H9 (cell line): ENCODE measurements around the gene METTL4. TPM values are rescaled to one million over a fixed set of nuclear protein-coding genes. Genes with fewer than 3 reads are reported as not detected.

ENCODE experiments used
- DNase-seq: peaks from one replicate; pipeline ENCODE4 v3.0.0-alpha.2; 2017
- H2AFZ ChIP-seq: one replicate; pipeline ENCODE4 v1.6.1; 2013; ENCODE audit warnings: mild to moderate bottlenecking, low read length, control low read depth, moderate library complexity
- H2AK5ac ChIP-seq: 2 replicates; pipeline ENCODE4 v1.6.1; 2013; ENCODE audit warnings: low read length, control low read depth, mixed read lengths; ENCODE audit not compliant: insufficient read length
- H2BK120ac ChIP-seq: one replicate; pipeline ENCODE4 v1.6.1; 2013; ENCODE audit warnings: low read depth, mild to moderate bottlenecking, low read length, control low read depth, inconsistent platforms; ENCODE audit not compliant: poor library complexity, severe bottlenecking
- H2BK12ac ChIP-seq: 2 replicates; pipeline ENCODE4 v1.6.1; 2013; ENCODE audit warnings: low read length, control low read depth, mixed read lengths, low read depth; ENCODE audit not compliant: insufficient read length
- H2BK15ac ChIP-seq: 2 replicates; pipeline ENCODE4 v1.6.1; 2013; ENCODE audit warnings: low read depth, low read length, control low read depth
- H2BK20ac ChIP-seq: one replicate; pipeline ENCODE4 v1.6.1; 2013; ENCODE audit warnings: low read depth, mild to moderate bottlenecking, low read length, control low read depth, inconsistent platforms; ENCODE audit not compliant: poor library complexity, severe bottlenecking
- H2BK5ac ChIP-seq: 2 replicates; pipeline ENCODE4 v1.6.1; 2013; ENCODE audit warnings: low read length, control low read depth, mixed read lengths; ENCODE audit not compliant: insufficient read length
- H3K14ac ChIP-seq: 2 replicates; pipeline ENCODE4 v1.6.1; 2013; ENCODE audit warnings: low read length, control low read depth; ENCODE audit not compliant: insufficient read depth
- H3K18ac ChIP-seq: 2 replicates; pipeline ENCODE4 v1.6.1; 2013; ENCODE audit warnings: low read depth, mild to moderate bottlenecking, mixed read lengths, low read length, control low read depth; ENCODE audit not compliant: insufficient read length
- H3K23ac ChIP-seq: 2 replicates; pipeline ENCODE4 v1.6.1; 2013; ENCODE audit warnings: low read length, control low read depth, mixed read lengths, low read depth; ENCODE audit not compliant: insufficient read length
- H3K23me2 ChIP-seq: 2 replicates; pipeline ENCODE4 v1.6.1; 2013; ENCODE audit warnings: low read depth, mild to moderate bottlenecking, mixed read lengths, low read length, control low read depth; ENCODE audit not compliant: insufficient read length, poor library complexity, severe bottlenecking
- H3K27ac ChIP-seq: 2 replicates; pipeline ENCODE4 v1.5.1; 2013; ENCODE audit warnings: low read length, control low read depth, mixed read lengths, low read depth; ENCODE audit not compliant: insufficient read length
- H3K27me3 ChIP-seq: 2 replicates; pipeline ENCODE4 v1.6.1; 2013; ENCODE audit warnings: low read length, control low read depth, inconsistent platforms; ENCODE audit not compliant: insufficient read depth
- H3K4ac ChIP-seq: 2 replicates; pipeline ENCODE4 v1.6.1; 2013; ENCODE audit warnings: low read depth, mild to moderate bottlenecking, control low read depth, inconsistent platforms, low read length, moderate library complexity
- H3K4me1 ChIP-seq: 2 replicates; pipeline ENCODE4 v1.6.1; 2013; ENCODE audit warnings: low read length, control low read depth, inconsistent platforms; ENCODE audit not compliant: insufficient read depth
- H3K4me2 ChIP-seq: 2 replicates; pipeline ENCODE4 v1.6.1; 2013; ENCODE audit warnings: low read length, control low read depth, mixed read lengths; ENCODE audit not compliant: insufficient read length, insufficient read depth
- H3K56ac ChIP-seq: 2 replicates; pipeline ENCODE4 v1.6.1; 2013; ENCODE audit warnings: low read depth, mild to moderate bottlenecking, mixed read lengths, low read length, control low read depth; ENCODE audit not compliant: insufficient read length
- H3K79me1 ChIP-seq: 2 replicates; pipeline ENCODE4 v1.6.1; 2013; ENCODE audit warnings: low read depth, mild to moderate bottlenecking, moderate library complexity, low read length, control low read depth, inconsistent platforms; ENCODE audit not compliant: insufficient read depth, poor library complexity, severe bottlenecking
- H3K79me2 ChIP-seq: 2 replicates; pipeline ENCODE4 v1.6.1; 2013; ENCODE audit warnings: low read length, control low read depth, inconsistent platforms; ENCODE audit not compliant: insufficient read depth
- H3K9ac ChIP-seq: 2 replicates; pipeline ENCODE4 v1.6.1; 2013; ENCODE audit warnings: low read length, control low read depth, mixed read lengths; ENCODE audit not compliant: insufficient read length; ENCODE audit errors: extremely low read depth
- H3K9me3 ChIP-seq: one replicate; pipeline ENCODE4 v1.6.1; 2013; ENCODE audit warnings: low read depth, low read length, inconsistent platforms; ENCODE audit not compliant: control insufficient read depth
- H3T11ph ChIP-seq: one replicate; pipeline ENCODE4 v1.6.1; 2013; ENCODE audit warnings: mild to moderate bottlenecking, low read length, control low read depth, inconsistent platforms
- H4K20me1 ChIP-seq: one replicate; pipeline ENCODE4 v1.6.1; 2013; ENCODE audit not compliant: control insufficient read depth, insufficient read length, insufficient read depth
- H4K5ac ChIP-seq: 2 replicates; pipeline ENCODE4 v1.6.1; 2013; ENCODE audit warnings: low read depth, mild to moderate bottlenecking, mixed read lengths, low read length, control low read depth; ENCODE audit not compliant: insufficient read length
- H4K8ac ChIP-seq: replicated peaks from 2 replicates; pipeline ENCODE4 v1.6.1; 2013; ENCODE audit warnings: low read length, control low read depth, mixed read lengths, low read depth; ENCODE audit not compliant: insufficient read length
- H4K91ac ChIP-seq: 2 replicates; pipeline ENCODE4 v1.6.1; 2013; ENCODE audit warnings: low read depth, mild to moderate bottlenecking, moderate library complexity, mixed read lengths, low read length, control low read depth; ENCODE audit not compliant: insufficient read length
- H3K27ac Mint-ChIP-seq, 3 experiments: 2 replicates in 2 of 3; 3 replicates in 1 of 3; pipeline ENCODE4 v1.8.0; 2020 to 2021; ENCODE audit warnings: mixed read lengths in 3 of 3, mild to moderate bottlenecking in 1 of 3, moderate library complexity in 1 of 3
- H3K27me3 Mint-ChIP-seq: 2 replicates; pipeline ENCODE4 v1.8.0; 2021; ENCODE audit warnings: low read depth, mild to moderate bottlenecking, moderate library complexity, mixed read lengths
- H3K36me3 Mint-ChIP-seq, 3 experiments: 2 replicates in 2 of 3; 3 replicates in 1 of 3; pipeline ENCODE4 v1.8.0; 2020 to 2021; ENCODE audit warnings: low read depth in 3 of 3, mixed read lengths in 3 of 3; ENCODE audit not compliant: insufficient read depth in 1 of 3
- H3K4me1 Mint-ChIP-seq, 2 experiments: 2 replicates each; pipeline ENCODE4 v1.8.0; 2020; ENCODE audit warnings: mixed read lengths in 2 of 2
- H3K4me3 Mint-ChIP-seq, 2 experiments: 2 replicates in 1 of 2; 3 replicates in 1 of 2; pipeline ENCODE4 v1.8.0; 2020 to 2021; ENCODE audit warnings: mild to moderate bottlenecking in 2 of 2, mixed read lengths in 2 of 2, moderate library complexity in 1 of 2
- H3K9me3 Mint-ChIP-seq, 2 experiments: 2 replicates in 1 of 2; 3 replicates in 1 of 2; pipeline ENCODE4 v1.8.0; 2020; ENCODE audit warnings: mild to moderate bottlenecking in 2 of 2, mixed read lengths in 2 of 2, moderate library complexity in 1 of 2
- WGBS: extraction: QIAGEN DNeasy Blood & Tissue Kit; methylation state at CpG from one replicate; pipeline ENCODE4 v1.1.7; 2013; ENCODE audit warnings: missing lambda C conversion rate, low lambda C conversion rate, mixed read lengths; ENCODE audit not compliant: insufficient read length; ENCODE audit errors: extremely low coverage; 5-methylcytosine and 5-hydroxymethylcytosine counted together
- total RNA-seq: library from RNA; stranded (reverse); gene quantifications from 2 replicates; pipeline ENCODE4 v1.2.1, GENCODE V29; 2021
- TF ChIP-seq, protein P1 (sequence below): fragments of 200-600 bp; sonication (generic); conservative IDR thresholded peaks from 3 replicates; pipeline ENCODE4 v1.8.0; 2021; ENCODE audit warnings: antibody characterized with exemption, mild to moderate bottlenecking

METTL4 gene
- total RNA-seq, 1 experiment from 2014 or later = 14.2 TPM

DNA sequence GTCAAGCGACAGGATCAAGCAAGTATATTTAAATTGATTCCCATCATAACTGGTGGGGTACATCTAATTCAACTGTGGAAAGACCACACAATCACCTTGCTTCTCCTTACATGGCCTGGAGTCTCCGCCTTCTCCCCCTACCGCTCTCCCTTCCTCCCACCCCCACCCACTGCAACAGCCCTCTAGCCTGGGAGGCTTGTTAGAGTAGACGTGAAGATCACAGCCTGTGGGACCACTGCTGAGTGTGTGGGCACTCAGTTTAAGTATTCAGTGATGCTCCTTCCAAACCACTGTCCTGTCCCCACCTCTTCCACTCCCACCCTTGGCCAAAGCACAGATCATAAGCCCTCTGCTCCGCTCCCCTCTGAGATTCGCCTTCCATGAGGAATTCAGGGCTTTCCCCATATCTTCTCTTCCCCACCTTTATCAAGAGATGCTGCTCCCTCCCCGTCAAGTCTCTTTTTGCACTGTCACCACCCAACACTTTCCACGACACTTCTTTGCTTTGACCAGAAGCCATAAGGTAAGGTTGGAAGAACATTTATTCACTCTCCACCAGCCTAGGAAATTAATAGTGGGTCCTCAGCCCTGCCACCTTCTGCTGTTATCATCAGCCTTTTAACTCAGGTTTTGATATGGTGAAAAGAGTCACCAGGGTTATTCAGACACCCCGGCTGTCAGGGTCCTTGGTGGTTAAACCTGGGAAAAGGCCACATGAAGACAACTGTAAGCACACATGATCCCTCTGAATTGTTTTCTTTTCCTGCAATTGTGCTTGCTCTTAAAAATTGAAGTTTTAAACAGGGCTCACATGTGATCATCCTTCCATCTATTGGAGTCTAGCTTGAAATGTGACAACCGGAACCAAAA lies 1.7 kb downstream of the METTL4 start:
- Histone ChIP-seq H2BK15ac (no peak overlapping the region), H3K79me2 (peaks cover 20% of the 10 kb centered on the region; the same call in 1 of the 2 replicates), H3K56ac (no peak overlapping the region), H3K9me3 (no peaks in the 10 kb centered on the region), H4K5ac (no peak overlapping the region), H2BK12ac (no peak overlapping the region), H3K79me1 (peaks cover 3% of the 10 kb centered on the region), H4K8ac (no peak overlapping the region), H2BK20ac (no peak overlapping the region), H3K27me3 (no peaks in the 10 kb centered on the region), H4K91ac (no peak overlapping the region), H3K4ac (no peak overlapping the region), H2BK120ac (no peak overlapping the region), H2AFZ (no peak overlapping the region), H3K4me2 (peak overlapping the region; percentile 94), H2BK5ac (no peak overlapping the region), H3T11ph (no peak overlapping the region), H3K18ac (no peak overlapping the region), H3K23me2 (peaks cover 14% of the 10 kb centered on the region), H3K4me1 (peaks cover 5% of the 10 kb centered on the region; the same call in 1 of the 2 replicates), H4K20me1 (no peaks in the 10 kb centered on the region), H3K23ac (no peak overlapping the region), H3K27ac (no peak overlapping the region), H3K9ac (peak overlapping the region; percentile 59), H2AK5ac (no peak overlapping the region), H3K14ac (no peak overlapping the region)
- Mint-ChIP-seq H3K4me1 (peaks cover 26 to 28% of the 10 kb centered on the region in 2 experiments), H3K9me3 (no peaks in the 10 kb centered on the region; a peak in 1 of 5 replicates), H3K27me3 (no peaks in the 10 kb centered on the region), H3K36me3 (peaks cover 5 to 21% (median 12%) of the 10 kb centered on the region in 3 experiments; a peak in 6 of 7 replicates), H3K27ac (peak overlapping the region in 2 of 3 experiments; percentile 0 to 6; a peak in 2 of 7 replicates), H3K4me3 (peak overlapping the region; percentile 96 to 99)
- whole genome bisulfite sequencing = no CpG with 5 or more reads among the region's 10 CpGs
- no peak for DNase-seq
- TF ChIP-seq, protein P1, sequence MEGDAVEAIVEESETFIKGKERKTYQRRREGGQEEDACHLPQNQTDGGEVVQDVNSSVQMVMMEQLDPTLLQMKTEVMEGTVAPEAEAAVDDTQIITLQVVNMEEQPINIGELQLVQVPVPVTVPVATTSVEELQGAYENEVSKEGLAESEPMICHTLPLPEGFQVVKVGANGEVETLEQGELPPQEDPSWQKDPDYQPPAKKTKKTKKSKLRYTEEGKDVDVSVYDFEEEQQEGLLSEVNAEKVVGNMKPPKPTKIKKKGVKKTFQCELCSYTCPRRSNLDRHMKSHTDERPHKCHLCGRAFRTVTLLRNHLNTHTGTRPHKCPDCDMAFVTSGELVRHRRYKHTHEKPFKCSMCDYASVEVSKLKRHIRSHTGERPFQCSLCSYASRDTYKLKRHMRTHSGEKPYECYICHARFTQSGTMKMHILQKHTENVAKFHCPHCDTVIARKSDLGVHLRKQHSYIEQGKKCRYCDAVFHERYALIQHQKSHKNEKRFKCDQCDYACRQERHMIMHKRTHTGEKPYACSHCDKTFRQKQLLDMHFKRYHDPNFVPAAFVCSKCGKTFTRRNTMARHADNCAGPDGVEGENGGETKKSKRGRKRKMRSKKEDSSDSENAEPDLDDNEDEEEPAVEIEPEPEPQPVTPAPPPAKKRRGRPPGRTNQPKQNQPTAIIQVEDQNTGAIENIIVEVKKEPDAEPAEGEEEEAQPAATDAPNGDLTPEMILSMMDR = no peak
